Sciatic nerve (tissue), 2 donors: ENCODE measurements around the gene SPHK1. TPM values are rescaled to one million over a fixed set of nuclear protein-coding genes. Genes with fewer than 3 reads are reported as not detected.

Experiments
- ATAC-seq: fragments of 200-7000 bp; cut with Tn5 transposase; one replicate; pipeline ENCODE4 v1.9.1; 2020; ENCODE audit warnings: mild to moderate bottlenecking, moderate library complexity
- DNase-seq: peaks from one replicate; pipeline ENCODE4 v3.0.0-alpha.2; 2020; ENCODE audit warnings: low spot score
- intact Hi-C: fragments of 100-400 bp; cut with DNase I; formaldehyde crosslinking; loops from one replicate; pipeline ENCODE4 v1.14.2; 2022
- total RNA-seq: library from RNA; stranded (reverse); fragmentation: NEBNext Ultra II Directional; extraction: Animal tissue kit (Norgen Biotek cat#: 25700); gene quantifications from one replicate; pipeline ENCODE4 v1.2.1, GENCODE V29; 2021
- donor health status: DM: no; HTN: no; CAD: no.
- donor health status: DM: no; HTN: no; CAD: no.

The SPHK1 gene
- total RNA-seq, 1 donor from 2014 or later = 19.4 TPM

GRCh38 chr17:76399175-76400172 lies 15.1 kb downstream of the SPHK1 start:
- DNase-seq (no peak), ATAC-seq (no peak)
- intact Hi-C loops = no loop called here

DNA sequence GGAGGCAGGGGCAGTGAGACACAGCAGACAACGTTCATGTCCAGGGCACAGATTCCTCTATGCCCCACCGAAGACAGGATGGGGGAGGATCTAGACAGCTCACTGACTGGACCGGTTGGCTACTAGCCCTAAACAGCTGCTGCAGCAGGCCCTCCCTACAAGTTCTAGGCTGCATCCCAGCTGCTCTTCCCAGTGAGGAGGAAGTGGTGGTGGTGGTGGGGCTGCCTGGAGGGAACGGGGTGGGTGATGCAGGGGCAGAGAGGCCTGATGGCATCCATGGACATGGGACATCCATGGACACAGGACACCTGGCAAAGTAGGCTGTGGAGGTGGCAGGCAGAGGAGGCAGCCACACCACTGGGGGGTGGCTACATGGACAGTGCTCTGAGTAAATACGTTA lies 18.3 kb downstream of the SPHK1 start:
- ATAC-seq (no peak), DNase-seq (no peak)
- intact Hi-C loops = no loop called here

DNA sequence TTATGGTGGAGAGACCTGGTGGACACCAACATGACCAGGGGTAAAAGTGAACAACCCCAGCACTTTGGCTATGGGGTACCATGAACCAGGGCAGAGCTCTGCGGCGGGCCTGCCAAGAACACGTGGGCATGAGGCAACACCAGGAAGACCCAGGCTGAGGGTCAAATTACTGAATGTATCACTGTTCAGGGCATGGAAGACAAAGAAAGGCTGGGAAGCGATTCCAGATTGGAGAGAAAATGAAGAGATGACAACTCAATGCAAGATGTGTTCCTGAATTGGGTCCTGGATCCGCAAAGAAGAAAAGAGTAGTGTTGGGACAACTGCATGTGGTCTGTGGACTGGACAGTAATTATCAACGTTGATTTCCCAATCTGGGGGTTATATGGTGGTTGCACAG lies 19.8 kb downstream of the SPHK1 start:
- intact Hi-C loops = no loop called here
- DNase-seq = no peak
- no peak for ATAC-seq

DNA sequence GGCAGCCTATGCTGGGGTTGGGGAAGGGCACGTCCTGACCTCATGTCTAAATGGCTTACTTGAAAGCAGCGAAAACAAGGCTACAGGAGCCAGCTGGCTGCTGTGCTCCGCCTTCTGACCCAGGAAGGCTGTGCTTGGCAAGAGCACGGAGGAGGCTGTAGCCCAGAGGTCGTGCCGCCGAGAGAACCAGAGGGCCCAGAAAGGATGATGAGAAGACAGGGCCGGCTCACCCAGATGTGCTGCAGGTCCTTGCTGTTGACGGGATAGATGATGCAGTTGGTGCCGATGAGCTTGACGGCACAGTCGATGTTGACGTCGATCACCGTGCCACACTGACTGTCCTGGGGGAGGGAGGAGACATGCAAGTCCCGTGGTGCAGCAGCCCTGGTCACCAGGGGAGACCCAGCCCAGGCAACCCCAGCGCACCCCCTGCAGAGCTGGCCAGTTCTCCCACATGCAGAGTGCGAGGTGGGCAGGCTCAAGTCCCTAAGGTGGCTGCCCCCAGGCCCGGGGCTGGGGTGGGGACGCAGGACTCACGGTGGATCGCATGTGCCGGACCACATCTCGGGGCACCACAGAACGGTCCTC lies 20.7 kb downstream of the SPHK1 start:
- ATAC-seq (peak; percentile 83), DNase-seq (no peak)
- intact Hi-C loops = no loop called here

DNA sequence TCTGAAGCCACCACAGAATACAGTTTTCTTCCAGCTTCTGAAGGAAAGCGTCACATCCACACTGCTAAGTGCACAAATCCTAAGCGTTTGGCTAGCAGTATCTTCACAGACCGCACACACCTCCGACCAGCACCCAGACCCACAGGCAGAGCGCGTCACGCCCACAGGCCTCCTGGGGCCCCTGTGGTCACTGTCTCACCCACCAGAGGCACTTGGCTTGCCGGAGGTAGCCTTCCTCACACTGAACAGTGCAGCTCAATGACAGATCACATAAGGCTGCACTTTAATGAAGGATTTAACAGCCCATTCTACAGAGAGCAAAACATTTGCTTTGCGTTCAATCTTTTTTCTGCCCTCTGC lies 21.2 kb downstream of the SPHK1 start:
- intact Hi-C loops = no loop called here
- peak; percentile 7 for ATAC-seq
- no peak for DNase-seq

DNA sequence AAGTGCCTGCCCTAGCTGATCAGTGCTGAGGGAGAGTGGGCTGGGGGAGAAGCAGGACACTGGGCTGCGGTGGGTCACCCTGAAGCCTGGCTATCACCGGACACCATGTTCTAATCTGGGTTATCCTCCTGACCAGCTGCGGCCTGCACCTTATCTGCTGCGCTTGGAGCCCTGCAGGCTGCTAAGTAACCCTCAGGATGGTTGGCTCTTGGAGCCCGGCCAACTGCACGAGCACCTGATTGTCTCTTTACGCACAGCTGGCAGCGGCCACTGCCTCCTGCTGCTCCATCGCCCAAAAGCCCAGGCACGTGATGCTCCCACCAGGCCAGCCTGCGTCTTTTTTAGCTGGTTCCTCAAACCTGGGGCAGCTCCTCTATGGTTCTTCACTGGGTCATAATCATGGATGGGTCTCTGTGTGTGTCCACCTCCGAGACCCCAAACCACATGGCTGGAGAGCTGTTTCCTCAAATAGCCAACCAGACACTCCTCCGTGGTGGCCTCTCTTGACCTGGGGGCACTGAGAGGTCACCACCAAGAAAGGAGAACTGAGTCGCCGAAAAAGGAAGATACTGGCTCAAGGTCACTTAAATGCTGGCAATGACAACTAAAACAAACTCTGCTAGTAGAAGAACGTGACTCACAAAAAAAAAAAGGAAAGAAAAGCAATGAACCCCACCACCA lies 21.7 kb downstream of the SPHK1 start:
- intact Hi-C loops = no loop called here
- DNase-seq = no peak
- peak; percentile 26 for ATAC-seq

DNA sequence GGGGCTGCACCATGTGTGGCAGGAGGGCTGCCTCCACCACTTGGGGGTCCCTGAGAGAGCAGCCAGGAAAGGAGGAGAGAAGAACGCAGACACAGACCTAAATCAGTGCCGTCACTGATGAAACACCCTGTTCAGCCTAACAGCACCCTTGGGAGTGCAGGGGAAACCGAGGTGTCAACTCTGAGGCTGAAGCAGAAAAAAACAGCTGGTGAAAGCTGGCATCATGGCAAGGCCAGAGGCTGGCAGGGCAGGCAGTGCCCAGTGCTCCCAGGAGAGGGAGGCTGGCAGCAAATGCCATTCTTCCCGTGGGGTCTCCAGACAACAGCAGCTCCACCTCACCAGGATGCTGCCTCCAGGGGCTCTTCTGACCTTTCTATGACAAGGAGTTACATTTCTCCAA lies 23.1 kb downstream of the SPHK1 start:
- no peak for ATAC-seq
- intact Hi-C loops = no loop called here

GRCh38 chr17:76408037-76408849 lies 23.8 kb downstream of the SPHK1 start:
- DNase-seq = no peak
- intact Hi-C loops = no loop called here
- no peak for ATAC-seq

More for the DNA sequence above, 23.1 kb downstream of the SPHK1 start:
- no peak for DNase-seq

DNA sequence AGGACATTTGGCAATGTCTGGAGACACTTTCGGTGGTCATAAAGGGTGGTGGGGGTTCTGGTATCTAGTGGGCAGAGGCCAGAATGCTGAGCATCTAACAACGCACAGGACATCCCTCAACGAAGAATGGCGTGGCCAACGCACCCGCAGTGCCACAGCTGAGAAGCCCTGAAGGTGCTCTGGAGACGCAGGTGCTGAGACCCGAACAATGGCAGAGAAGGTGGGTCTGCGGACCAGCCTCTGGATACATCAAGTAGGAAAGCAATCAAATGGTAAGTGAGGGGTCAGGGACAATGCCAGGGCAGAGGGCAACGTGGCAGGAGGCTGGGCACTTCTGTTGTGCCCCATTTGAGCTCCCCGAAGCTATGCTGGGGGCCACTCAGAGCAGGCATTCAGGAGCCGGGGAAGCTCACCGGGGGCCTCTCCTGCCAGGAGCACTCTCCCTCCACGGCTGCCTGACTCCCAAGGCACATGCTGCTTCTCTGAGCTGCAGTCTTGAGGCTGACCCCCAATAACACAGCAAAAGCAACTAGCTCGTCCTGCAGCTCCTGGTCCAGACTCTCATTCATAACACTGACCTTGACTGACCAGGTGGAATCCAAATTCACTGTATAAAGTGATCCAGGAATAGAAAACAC lies 26.0 kb downstream of the SPHK1 start:
- DNase-seq (no peak), ATAC-seq (no peak)
- intact Hi-C loops = no loop called here

GRCh38 chr17:76411247-76411646 lies 26.8 kb downstream of the SPHK1 start:
- intact Hi-C loops = no loop called here
- ATAC-seq (no peak), DNase-seq (no peak)

- peak; percentile 80 for DNase-seq
- ATAC-seq = peak; percentile 79
- intact Hi-C loops = no loop called here
Observed at GRCh38 chr17:76414334-76415295, 30.2 kb downstream of the SPHK1 start.

DNA sequence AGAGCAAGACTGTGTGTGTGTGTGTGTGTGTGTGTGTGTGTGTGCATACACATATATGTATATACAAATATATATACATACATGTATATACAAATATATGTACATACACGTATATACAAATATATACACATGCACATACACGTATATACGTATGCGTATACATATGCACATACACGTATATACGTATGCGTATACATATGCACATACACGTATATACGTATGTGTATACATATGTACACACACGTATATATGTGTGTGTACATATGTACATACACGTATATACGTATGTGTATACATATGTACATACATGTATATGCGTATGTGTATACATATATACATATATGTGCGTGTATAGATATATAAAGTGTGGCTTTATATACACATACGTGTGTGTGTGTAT lies 31.4 kb downstream of the SPHK1 start:
- DNase-seq (no peak), ATAC-seq (no peak)
- intact Hi-C loops = no loop called here

GRCh38 chr17:76416457-76416856 lies 32.0 kb downstream of the SPHK1 start:
- ATAC-seq = no peak
- no peak for DNase-seq
- intact Hi-C loops = no loop called here

DNA sequence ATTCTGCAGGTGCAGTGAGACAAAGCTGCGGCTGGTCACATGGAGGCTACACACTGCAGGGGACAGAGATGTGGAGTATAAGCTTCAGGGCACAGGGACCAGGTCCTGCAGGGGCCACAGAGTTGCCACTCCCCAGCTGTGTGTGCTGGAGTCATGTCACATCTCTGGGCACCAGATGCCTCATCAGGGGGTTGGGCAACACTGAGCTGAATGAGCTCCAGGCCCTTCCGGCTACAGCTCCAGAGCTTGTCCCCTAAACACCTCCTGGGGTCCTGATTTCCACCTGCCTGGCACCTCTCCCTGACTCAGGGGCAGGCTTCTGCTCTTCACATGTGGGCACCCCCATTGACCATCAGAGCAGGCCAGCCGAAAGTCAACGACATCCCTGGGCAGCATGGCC lies 32.5 kb downstream of the SPHK1 start:
- DNase-seq = no peak
- no peak for ATAC-seq
- intact Hi-C loops = no loop called here

- DNase-seq (no peak), ATAC-seq (no peak)
- intact Hi-C loops = no loop called here
Observed at GRCh38 chr17:76417499-76418143, 33.2 kb downstream of the SPHK1 start.

DNA sequence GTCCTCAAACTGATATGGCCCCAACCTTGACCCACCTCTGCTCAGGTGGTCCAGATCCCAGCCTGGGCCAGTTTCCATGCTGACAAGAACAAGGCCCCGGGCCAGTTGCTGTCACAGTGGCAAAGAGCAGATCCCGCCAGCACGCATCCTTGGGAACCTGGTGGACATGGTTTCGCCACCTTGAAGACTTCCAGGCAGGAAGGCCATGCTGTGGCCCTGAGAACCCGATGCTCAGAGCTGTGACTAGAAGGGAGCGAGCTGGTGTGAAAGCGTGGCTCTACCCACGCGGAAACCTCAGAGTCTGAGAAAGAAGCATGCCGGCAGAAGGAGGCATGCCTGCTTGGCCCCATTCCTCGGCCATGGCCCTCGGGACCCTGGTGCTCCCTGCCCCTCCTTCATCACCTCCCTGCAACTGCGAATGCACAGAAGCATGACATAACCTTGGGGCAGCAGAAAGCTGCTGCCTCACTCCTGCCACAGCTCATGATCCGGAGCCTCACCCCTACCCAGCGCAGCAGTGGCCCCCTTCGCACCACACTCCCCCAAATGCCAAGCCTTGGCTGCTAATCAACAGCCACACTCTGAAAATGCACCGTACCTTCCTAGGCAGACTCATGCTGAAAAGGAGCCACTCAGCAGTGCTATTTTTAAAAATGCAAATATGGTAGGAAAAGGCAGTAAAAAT lies 35.3 kb downstream of the SPHK1 start:
- intact Hi-C loops = no loop called here
- no peak for ATAC-seq
- no peak for DNase-seq
